Activated naive CD4-positive, alpha-beta T cell treated with anti-CD3 and anti-CD28 coated beads for 36 hours (primary cell): ENCODE data around the gene ITGB2. TPM values are rescaled to one million over a fixed set of nuclear protein-coding genes. Genes with fewer than 3 reads are reported as not detected.

Experiments
- CTCF ChIA-PET: fragments of 350-600 bp; sonication (Branson Sonifier 250); formaldehyde crosslinking; loops from one replicate; lab custom pipeline; 2021; ENCODE audit warnings: antibody characterized with exemption; lab: Charles Lee
- DNase-seq: peaks from one replicate; pipeline ENCODE4 v3.0.0-alpha.2; 2020
- H3K27ac Mint-ChIP-seq: one replicate; pipeline ENCODE4 v1.8.0; 2021; ENCODE audit warnings: mild to moderate bottlenecking, mixed read lengths
- H3K27me3 Mint-ChIP-seq: one replicate; pipeline ENCODE4 v1.8.0; 2021; ENCODE audit warnings: low read depth, mixed read lengths
- H3K36me3 Mint-ChIP-seq: one replicate; pipeline ENCODE4 v1.8.0; 2021; ENCODE audit warnings: low read depth, mixed read lengths
- H3K4me1 Mint-ChIP-seq: one replicate; pipeline ENCODE4 v1.8.0; 2021; ENCODE audit warnings: low read depth, mixed read lengths
- H3K4me3 Mint-ChIP-seq: one replicate; pipeline ENCODE4 v1.8.0; 2021; ENCODE audit warnings: mild to moderate bottlenecking, moderate library complexity, mixed read lengths
- H3K9me3 Mint-ChIP-seq: one replicate; pipeline ENCODE4 v1.8.0; 2021; ENCODE audit warnings: mixed read lengths
- intact Hi-C: fragments of 100-400 bp; cut with micrococcal nuclease; formaldehyde crosslinking; loops from one replicate; pipeline ENCODE4 v1.15.1; 2023
- total RNA-seq, 2 experiments: library from RNA; stranded (reverse); gene quantifications; one replicate each; pipeline ENCODE4 v1.2.3, GENCODE V29; 2021

The ITGB2 gene
- total RNA-seq, 2 experiments from 2014 or later: 182 to 185 TPM

DNA sequence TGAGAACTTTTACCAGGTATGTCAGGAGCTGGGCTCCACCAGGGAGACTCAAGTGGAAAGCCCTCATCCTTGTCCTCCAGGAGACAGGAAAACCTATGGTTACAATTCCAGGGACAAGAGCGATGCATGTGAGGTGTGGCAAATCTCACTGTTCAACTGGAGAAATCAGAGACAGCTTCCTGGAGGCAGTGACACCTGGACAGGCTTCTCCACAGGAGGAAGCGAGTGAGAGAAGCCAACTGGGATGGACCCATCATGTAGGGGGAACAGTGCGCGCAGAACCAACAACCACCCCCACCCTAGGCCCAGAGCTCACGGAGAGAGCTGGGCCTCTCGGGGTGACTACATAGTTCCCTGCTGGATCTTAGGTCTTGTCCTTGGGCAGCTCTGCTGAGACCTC, 13.6 kb upstream of the ITGB2 start:
- Mint-ChIP-seq H3K9me3 (no peaks in the 10 kb centered on the region), H3K4me3 (no peak overlapping the region), H3K36me3 (peaks cover 2% of the 10 kb centered on the region), H3K4me1 (peaks cover 30% of the 10 kb centered on the region), H3K27ac (no peak overlapping the region), H3K27me3 (no peaks in the 10 kb centered on the region)
- DNase-seq: no peak
- CTCF ChIA-PET: interaction anchor here (0.9 to 4.3 kb wide), 5 partner anchors 9 to 141 kb away, joined by 3 to 43 read pairs (median 5); no protein-coding TSS in a partner anchor
- intact Hi-C loops: loop anchor here (5.0 kb wide), 1 partner anchor 422 kb away; no protein-coding TSS in a partner anchor

DNA sequence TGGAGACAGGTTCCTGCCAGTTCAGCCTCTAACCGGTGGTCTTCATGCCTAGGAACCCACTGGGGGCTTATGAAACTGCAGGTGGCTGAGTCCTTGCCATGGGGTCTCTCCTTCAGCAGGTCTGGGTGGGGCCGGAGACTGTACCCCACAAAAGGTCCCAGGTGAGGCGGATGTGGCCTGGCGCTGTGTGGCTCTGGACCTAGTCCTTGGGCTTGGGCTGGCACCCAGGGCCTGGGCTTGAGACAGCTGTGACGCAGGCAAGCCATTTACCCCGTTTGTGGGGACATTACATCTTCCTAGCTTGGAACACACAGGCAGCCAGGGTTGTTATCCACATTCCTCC, 13.2 kb upstream of the ITGB2 start:
- DNase-seq: no peak
- CTCF ChIA-PET: interaction anchor here (0.9 to 4.3 kb wide), 6 partner anchors 10 to 141 kb away, joined by 3 to 43 read pairs (median 6); no protein-coding TSS in a partner anchor
- Mint-ChIP-seq H3K36me3 (peaks cover under 1% of the 10 kb centered on the region), H3K27me3 (no peaks in the 10 kb centered on the region), H3K27ac (no peak overlapping the region), H3K4me3 (no peak overlapping the region), H3K9me3 (no peaks in the 10 kb centered on the region), H3K4me1 (peaks cover 30% of the 10 kb centered on the region)
- intact Hi-C loops: loop anchor here (5.0 kb wide), 1 partner anchor 422 kb away; no protein-coding TSS in a partner anchor

DNA sequence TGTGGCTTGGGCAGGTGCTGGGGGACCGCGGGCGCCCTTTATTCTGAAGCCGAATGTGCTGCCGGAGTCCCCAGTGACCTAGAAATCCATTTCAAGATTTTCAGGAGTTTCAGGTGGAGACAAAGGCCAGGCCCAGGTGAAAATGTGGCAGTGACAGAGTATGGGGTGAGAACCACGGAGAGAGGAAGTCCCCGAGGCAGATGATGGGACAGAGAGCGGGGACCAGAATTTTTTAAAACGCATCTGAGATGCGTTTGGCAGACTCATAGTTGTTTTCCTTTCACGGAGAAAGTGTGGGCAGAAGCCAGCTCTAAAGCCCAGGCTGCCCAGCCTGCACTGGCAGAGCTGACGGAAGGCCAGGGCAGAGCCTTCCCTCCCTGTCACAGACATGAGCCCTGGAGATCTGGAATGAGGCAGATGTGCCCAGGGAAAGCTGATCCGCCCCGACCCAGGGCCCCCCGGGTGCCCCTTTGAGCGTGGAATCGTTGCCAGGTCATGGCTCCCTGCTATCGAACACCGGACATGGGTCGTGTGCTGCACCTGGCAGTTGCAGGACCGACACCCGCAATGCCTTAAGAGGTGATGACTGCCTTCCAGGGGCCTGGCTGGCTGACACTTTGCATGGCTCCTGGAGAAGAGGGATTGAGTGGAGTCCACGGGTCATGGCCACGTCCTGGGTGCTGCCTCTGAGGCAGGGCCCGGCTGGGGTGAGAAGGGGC, 12.7 kb upstream of the ITGB2 start:
- Mint-ChIP-seq H3K4me3 (peak overlapping the region; percentile 9), H3K27me3 (no peaks in the 10 kb centered on the region), H3K36me3 (no peaks in the 10 kb centered on the region), H3K9me3 (no peaks in the 10 kb centered on the region), H3K4me1 (peaks cover 29% of the 10 kb centered on the region), H3K27ac (no peak overlapping the region)
- CTCF ChIA-PET: interaction anchor here (1.4 to 4.3 kb wide), 8 partner anchors 10 to 134 kb away, joined by 5 to 43 read pairs (median 12); partner anchors contain the start of gene ITGB2
- no peak for DNase-seq
- intact Hi-C loops: loop anchor here (5.0 kb wide), 1 partner anchor 421 kb away; no protein-coding TSS in a partner anchor

DNA sequence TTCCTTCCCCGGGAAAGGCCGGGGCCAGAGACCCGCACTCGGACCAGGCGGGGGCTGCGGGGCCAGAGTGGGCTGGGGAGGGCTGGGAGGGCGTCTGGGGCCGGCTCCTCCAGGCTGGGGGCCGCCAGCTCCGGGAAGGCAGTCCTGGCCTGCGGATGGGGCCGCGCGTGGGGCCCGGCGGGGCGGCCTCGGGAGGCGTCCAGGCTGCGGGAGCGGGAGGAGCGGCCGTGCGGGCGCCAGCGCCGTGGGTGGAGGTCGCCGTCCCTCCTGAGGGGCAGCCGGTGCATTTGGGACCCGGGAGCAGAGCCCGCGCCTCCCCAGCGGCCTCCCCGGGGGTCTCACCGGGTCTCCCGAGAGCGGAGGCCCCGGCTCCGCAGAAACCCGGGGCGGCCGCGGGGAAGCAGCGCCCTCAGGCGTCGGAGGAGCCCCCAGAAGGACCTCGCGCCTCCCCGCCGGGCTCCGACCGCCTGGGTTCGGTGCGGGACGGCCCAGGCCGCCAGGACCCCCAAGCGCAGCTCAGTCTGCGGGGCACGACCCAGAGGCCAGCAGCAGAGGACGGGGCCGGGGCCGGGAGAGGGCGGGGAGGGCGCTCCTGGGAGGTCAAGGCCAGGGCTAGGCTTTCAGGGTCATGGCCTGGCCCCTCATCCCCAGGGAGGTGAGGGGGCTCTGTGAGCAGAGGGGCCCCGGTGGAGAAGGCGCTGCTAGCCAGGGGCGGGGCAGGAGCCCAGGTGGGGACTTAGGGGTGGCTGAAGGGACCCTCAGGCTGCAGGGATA, 11.9 kb upstream of the ITGB2 start:
- CTCF ChIA-PET: interaction anchor here (0.7 to 4.3 kb wide), 15 partner anchors 8 to 139 kb away, joined by 3 to 43 read pairs (median 5); partner anchors contain the start of genes ITGB2, PTTG1IP, SLX9 and UBE2G2
- DNase-seq: peak; percentile 77
- H3K4me3 Mint-ChIP-seq: peak overlapping the region; percentile 76
- no peaks in the 10 kb centered on the region for H3K9me3 Mint-ChIP-seq
- peaks cover 35% of the 10 kb centered on the region for H3K4me1 Mint-ChIP-seq
- no peak overlapping the region for H3K27ac Mint-ChIP-seq
- H3K36me3 Mint-ChIP-seq: no peaks in the 10 kb centered on the region
- intact Hi-C loops: loop anchor here (1.0 to 5.0 kb wide), 2 partner anchors 40 to 420 kb away; no protein-coding TSS in a partner anchor
- H3K27me3 Mint-ChIP-seq: no peaks in the 10 kb centered on the region

DNA sequence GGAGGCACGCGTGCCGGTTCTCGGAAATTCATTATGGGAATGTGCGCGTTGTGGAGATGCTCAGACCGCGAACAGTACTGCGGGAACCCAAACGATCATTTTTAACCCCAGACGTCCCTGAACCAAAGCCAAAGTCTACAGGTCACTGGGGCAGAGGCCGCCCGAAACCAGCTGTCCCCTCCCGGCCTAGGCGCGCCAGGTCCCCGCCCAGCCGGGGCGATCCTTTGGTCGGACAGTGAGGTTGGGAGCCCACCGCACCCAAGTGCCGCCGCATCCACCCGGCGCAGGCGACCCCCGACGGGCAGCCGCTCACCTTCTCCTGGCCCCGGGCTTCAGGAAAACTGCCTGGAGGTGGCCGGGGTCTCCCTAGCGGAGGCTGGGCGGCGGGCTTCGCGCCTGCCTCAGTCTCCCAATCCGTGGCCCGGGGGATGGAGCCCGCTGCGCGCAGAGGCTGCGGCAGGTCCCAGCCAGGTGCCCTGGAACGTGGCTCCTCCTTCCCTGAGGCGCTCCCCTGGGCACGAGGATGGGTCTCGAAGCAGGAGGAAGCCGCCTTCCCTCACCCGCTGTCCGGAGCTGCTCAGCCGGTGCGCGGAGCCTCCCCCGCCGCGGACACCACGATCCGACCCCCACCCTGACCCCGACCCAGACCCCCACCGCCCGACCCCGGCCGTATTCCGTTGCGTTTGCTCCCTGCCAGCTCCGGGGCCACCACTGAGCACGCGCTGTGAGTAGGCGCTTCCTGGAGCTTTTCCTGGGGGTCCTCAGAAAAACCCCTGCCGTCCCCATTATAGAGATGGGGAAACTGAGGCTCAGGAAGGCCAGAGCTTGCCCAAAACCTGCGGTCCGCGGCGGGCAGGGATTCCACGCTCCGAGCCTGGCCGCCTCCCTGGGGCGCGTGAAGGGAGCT, 11.1 kb upstream of the ITGB2 start:
- H3K36me3 Mint-ChIP-seq: no peaks in the 10 kb centered on the region
- H3K4me3 Mint-ChIP-seq: peak overlapping the region; percentile 80
- H3K9me3 Mint-ChIP-seq: no peaks in the 10 kb centered on the region
- no peak for DNase-seq
- intact Hi-C loops: loop anchor here (1.0 to 5.0 kb wide), 2 partner anchors 39 to 419 kb away; no protein-coding TSS in a partner anchor
- peak overlapping the region; percentile 87 for H3K27ac Mint-ChIP-seq
- CTCF ChIA-PET: interaction anchor here (0.7 to 4.3 kb wide), 17 partner anchors 8 to 138 kb away, joined by 3 to 43 read pairs (median 5); partner anchors contain the start of genes ITGB2, PTTG1IP, SLX9 and UBE2G2
- peaks cover 42% of the 10 kb centered on the region for H3K4me1 Mint-ChIP-seq
- H3K27me3 Mint-ChIP-seq: no peaks in the 10 kb centered on the region

DNA sequence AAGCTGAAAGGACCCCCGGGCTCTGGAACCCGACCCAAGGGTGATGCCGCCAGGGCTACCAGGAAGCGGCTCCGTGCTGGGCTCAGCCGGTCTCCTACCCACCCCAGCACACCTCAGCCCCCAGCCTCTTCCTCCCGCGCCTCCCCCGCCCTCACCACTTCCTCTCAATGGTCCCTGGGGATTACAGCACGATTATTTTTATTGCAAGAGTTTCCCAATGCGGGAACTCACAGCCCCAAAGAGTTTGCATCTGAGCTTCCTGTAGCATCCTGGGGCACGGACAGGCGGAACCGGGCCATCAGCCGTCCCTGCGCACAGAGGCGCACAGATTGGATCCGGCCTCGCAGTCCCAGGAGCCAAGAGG, 10.4 kb upstream of the ITGB2 start:
- Mint-ChIP-seq H3K9me3 (no peaks in the 10 kb centered on the region), H3K27ac (peak overlapping the region; percentile 87), H3K4me3 (peak overlapping the region; percentile 80), H3K27me3 (no peaks in the 10 kb centered on the region), H3K4me1 (peaks cover 48% of the 10 kb centered on the region), H3K36me3 (no peaks in the 10 kb centered on the region)
- intact Hi-C loops: loop anchor here (5.0 kb wide), 1 partner anchor 419 kb away; no protein-coding TSS in a partner anchor
- peak; percentile 59 for DNase-seq
- CTCF ChIA-PET: interaction anchor here (0.5 to 2.8 kb wide), 7 partner anchors 9 to 584 kb away, joined by 3 to 15 read pairs (median 4); partner anchors contain the start of genes ITGB2, SLX9 and UBE2G2

DNA sequence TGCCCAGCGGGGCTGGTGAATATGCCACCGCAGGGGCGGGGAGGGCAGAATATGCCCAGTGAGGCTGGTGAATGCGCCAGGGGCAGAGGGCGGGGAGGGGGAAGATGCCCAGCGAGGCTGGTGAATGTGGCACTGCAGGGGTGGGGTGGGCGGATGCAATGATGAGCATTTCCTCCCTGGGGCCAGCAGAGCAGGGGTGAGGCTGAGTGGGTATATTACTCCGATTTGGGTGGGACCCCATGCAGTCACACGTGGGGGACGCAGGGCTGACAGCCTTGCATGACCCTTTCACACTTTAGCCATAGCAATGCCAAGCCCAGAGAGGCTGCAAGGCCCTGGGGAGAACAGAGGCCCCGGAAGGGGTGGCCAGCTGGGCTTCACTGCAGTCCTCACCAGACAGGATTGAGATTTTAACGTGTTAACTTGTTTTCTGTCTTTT, 9.9 kb upstream of the ITGB2 start:
- Mint-ChIP-seq H3K27me3 (no peaks in the 10 kb centered on the region), H3K9me3 (no peaks in the 10 kb centered on the region), H3K36me3 (no peaks in the 10 kb centered on the region), H3K27ac (peak overlapping the region; percentile 87), H3K4me1 (peaks cover 51% of the 10 kb centered on the region), H3K4me3 (peak overlapping the region; percentile 80)
- intact Hi-C loops: loop anchor here (5.0 kb wide), 1 partner anchor 418 kb away; no protein-coding TSS in a partner anchor
- CTCF ChIA-PET: interaction anchor here (0.5 to 2.8 kb wide), 6 partner anchors 10 to 584 kb away, joined by 3 to 15 read pairs (median 4); partner anchors contain the start of genes ITGB2 and UBE2G2
- peak; percentile 77 for DNase-seq

DNA sequence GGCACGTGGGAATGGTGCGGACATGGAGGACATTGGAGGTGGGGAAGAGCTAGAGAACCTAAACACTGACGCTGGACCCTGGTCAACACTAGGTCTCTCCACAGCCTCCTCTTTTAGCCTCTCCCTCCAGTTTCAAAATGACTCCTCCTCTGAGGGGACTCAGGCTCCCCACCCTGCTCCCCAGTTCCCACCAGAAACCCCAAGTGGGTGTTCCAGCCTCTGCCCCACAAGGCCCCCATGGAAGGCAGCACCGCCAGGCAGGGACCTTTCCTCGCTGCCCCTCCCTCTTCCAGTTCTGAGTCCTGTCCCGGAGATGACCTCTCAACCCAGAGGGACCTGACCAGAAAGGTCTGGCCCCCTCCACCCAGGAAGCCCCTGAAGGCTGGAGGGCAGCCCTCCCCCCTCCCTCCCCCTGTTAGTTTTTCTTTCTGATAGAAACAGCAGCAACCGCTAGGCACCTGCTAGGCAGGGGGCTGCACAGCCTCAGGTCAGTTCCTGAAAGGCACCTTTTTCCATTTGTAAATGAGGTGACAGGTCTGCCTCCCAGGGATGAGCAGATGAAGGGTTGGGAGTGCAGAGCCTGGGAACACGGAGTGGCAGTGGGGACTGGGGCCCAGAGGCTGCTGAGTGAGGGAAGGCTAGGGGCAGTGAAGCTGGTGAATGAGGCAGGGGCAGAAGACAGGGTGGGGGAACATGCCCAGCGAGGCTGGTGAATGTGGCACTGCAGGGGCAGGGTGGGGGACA, 9.3 kb upstream of the ITGB2 start:
- peak overlapping the region; percentile 87 for H3K27ac Mint-ChIP-seq
- H3K4me3 Mint-ChIP-seq: peak overlapping the region; percentile 80
- H3K27me3 Mint-ChIP-seq: no peaks in the 10 kb centered on the region
- intact Hi-C loops: loop anchor here (5.0 to 10.0 kb wide), 3 partner anchors 147 to 575 kb away; partner anchors contain the start of gene TRPM2
- no peaks in the 10 kb centered on the region for H3K36me3 Mint-ChIP-seq
- CTCF ChIA-PET: interaction anchor here (1.0 to 1.4 kb wide), 3 partner anchors 9 to 36 kb away, joined by 3 to 7 read pairs (median 5); partner anchors contain the start of gene ITGB2
- peaks cover 56% of the 10 kb centered on the region for H3K4me1 Mint-ChIP-seq
- no peaks in the 10 kb centered on the region for H3K9me3 Mint-ChIP-seq
- DNase-seq: no peak

DNA sequence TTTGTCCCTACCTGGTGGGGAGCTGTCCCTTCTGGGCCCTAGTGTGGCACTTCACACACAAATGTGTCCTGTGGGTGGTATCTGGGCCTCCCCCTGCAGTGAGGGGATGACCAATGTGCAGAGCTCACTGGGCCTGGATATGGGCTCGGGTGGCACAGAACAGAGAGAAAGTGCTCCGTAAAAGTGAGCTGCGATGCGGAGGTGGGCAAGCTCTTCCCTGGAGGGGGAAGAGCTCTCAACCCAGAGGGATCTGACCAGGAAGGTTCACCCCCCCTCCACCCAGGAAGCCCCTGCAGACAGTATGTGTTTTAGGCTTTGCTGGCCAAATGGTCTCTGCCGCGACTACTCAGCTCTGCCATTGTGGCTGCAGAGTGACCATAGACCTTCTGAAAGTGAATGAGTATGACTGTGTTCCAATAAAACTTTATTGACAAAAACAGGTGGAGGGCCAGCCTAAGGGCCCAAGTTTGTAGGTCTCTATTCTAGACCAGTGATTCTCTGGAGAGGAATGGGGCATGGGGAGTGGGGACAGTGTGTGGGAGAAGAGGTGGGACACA, 8.6 kb upstream of the ITGB2 start:
- DNase-seq: no peak
- Mint-ChIP-seq H3K9me3 (no peaks in the 10 kb centered on the region), H3K27me3 (no peaks in the 10 kb centered on the region), H3K4me3 (peak overlapping the region; percentile 32), H3K27ac (peak overlapping the region; percentile 68), H3K36me3 (no peaks in the 10 kb centered on the region), H3K4me1 (peaks cover 62% of the 10 kb centered on the region)
- CTCF ChIA-PET: interaction anchor here (0.8 to 1.4 kb wide), 4 partner anchors 9 to 129 kb away, joined by 3 to 7 read pairs (median 4); partner anchors contain the start of gene ITGB2
- intact Hi-C loops: loop anchor here (5.0 to 10.0 kb wide), 2 partner anchors 148 to 575 kb away; partner anchors contain the start of gene TRPM2
